MM.1S (cell line): ENCODE data around the gene SLC4A8.

Experiments
- DNase-seq: peaks from one replicate; pipeline ENCODE4 v3.0.0-alpha.2; 2015
- H2AFZ ChIP-seq: fragments of 300-600 bp; sonication (generic); 2 replicates; pipeline ENCODE4 v1.6.0; 2016; ENCODE audit warnings: antibody characterized with exemption, low read length
- H3F3A ChIP-seq: fragments of 300-600 bp; sonication (generic); 2 replicates; pipeline ENCODE4 v1.6.1; 2016; ENCODE audit warnings: mild to moderate bottlenecking, antibody characterized with exemption, low read length, moderate library complexity, mixed read lengths; ENCODE audit not compliant: insufficient read depth
- H3K27ac ChIP-seq: fragments of 300-600 bp; sonication (generic); 2 replicates; pipeline ENCODE4 v1.5.1; 2016; ENCODE audit warnings: mild to moderate bottlenecking, low read length
- H3K27me3 ChIP-seq: fragments of 300-600 bp; sonication (generic); replicated peaks from 2 replicates; pipeline ENCODE4 v1.6.0; 2016; ENCODE audit warnings: low read length; ENCODE audit not compliant: insufficient read depth
- H3K36me3 ChIP-seq: fragments of 300-600 bp; sonication (generic); replicated peaks from 2 replicates; pipeline ENCODE4 v1.6.1; 2016; ENCODE audit warnings: mild to moderate bottlenecking, low read length, mixed read lengths; ENCODE audit not compliant: insufficient read depth
- H3K4me1 ChIP-seq: fragments of 300-600 bp; sonication (generic); 2 replicates; pipeline ENCODE4 v1.6.1; 2016; ENCODE audit warnings: low read length, mixed read lengths
- H3K4me2 ChIP-seq: fragments of 300-600 bp; sonication (generic); 2 replicates; pipeline ENCODE4 v1.6.0; 2016; ENCODE audit warnings: low read depth, low read length
- H3K4me3 ChIP-seq: fragments of 300-600 bp; sonication (generic); 2 replicates; pipeline ENCODE4 v1.5.1; 2016; ENCODE audit warnings: low read length, mixed read lengths
- H3K79me2 ChIP-seq: fragments of 300-600 bp; sonication (generic); 2 replicates; pipeline ENCODE4 v1.6.1; 2016; ENCODE audit warnings: mixed run types, low read length, mixed read lengths
- H3K9ac ChIP-seq: fragments of 300-600 bp; sonication (generic); 2 replicates; pipeline ENCODE4 v1.6.1; 2016; ENCODE audit warnings: low read length, mixed read lengths
- H3K9me2 ChIP-seq: fragments of 300-600 bp; sonication (generic); replicated peaks from 2 replicates; pipeline ENCODE4 v1.6.1; 2016; ENCODE audit warnings: mild to moderate bottlenecking, low read length, mixed read lengths; ENCODE audit not compliant: insufficient read depth
- H3K9me3 ChIP-seq: fragments of 300-600 bp; sonication (generic); replicated peaks from 2 replicates; pipeline ENCODE4 v1.6.1; 2016; ENCODE audit warnings: mild to moderate bottlenecking, low read length, mixed read lengths; ENCODE audit not compliant: insufficient read depth
- H4K20me1 ChIP-seq: fragments of 300-600 bp; sonication (generic); 2 replicates; pipeline ENCODE4 v1.6.1; 2016; ENCODE audit warnings: mild to moderate bottlenecking, low read length, moderate library complexity, mixed read lengths; ENCODE audit not compliant: insufficient read depth
- EZH2 ChIP-seq: fragments of 300-600 bp; sonication (generic); optimal IDR thresholded peaks from 2 replicates; pipeline ENCODE3; 2017; ENCODE audit warnings: low read depth, mild to moderate bottlenecking, antibody characterized with exemption, low read length, mixed read lengths
- EZH2phosphoT487 ChIP-seq: fragments of 300-600 bp; sonication (generic); IDR thresholded peaks from 2 replicates; pipeline ENCODE4 v1.6.1; 2018; ENCODE audit warnings: antibody characterized with exemption, low read length
- TF ChIP-seq, protein P1 (sequence below): fragments of 300-600 bp; sonication (generic); IDR thresholded peaks from 2 replicates; pipeline ENCODE4 v1.5.1; 2016; ENCODE audit warnings: antibody characterized with exemption, low read length, mixed read lengths

The SLC4A8 gene

DNA sequence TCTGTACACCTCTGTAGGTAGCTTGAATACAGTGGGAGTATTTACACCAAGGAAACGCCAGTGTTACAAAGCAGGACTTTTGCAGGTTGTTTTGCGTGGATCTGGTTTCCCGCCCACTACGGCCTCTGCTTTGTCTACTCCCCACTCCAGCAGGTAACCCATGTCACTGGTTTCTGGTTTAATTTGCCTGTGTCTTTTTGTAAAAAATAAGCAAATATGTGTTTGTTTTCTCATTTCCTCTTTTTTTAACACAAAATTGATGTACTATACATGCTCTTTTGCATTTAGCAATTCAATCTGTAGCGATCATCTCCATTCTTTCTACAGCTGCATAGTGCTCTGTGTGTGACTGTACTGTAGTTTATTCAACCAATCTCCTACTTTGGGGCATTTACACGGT is 123.0 kb downstream of the SLC4A8 start:
- H3K9ac ChIP-seq, result no peak overlapping the region
- H3K9me2 ChIP-seq, result no peaks in the 10 kb centered on the region
- no peak overlapping the region for H3K4me3 ChIP-seq
- H3K36me3 ChIP-seq, result no peaks in the 10 kb centered on the region
- H4K20me1 ChIP-seq, result no peaks in the 10 kb centered on the region
- H3K4me2 ChIP-seq, result no peak overlapping the region
- TF ChIP-seq EZH2phosphoT487 (no peak), EZH2 (no peak)
- TF ChIP-seq, protein P1, sequence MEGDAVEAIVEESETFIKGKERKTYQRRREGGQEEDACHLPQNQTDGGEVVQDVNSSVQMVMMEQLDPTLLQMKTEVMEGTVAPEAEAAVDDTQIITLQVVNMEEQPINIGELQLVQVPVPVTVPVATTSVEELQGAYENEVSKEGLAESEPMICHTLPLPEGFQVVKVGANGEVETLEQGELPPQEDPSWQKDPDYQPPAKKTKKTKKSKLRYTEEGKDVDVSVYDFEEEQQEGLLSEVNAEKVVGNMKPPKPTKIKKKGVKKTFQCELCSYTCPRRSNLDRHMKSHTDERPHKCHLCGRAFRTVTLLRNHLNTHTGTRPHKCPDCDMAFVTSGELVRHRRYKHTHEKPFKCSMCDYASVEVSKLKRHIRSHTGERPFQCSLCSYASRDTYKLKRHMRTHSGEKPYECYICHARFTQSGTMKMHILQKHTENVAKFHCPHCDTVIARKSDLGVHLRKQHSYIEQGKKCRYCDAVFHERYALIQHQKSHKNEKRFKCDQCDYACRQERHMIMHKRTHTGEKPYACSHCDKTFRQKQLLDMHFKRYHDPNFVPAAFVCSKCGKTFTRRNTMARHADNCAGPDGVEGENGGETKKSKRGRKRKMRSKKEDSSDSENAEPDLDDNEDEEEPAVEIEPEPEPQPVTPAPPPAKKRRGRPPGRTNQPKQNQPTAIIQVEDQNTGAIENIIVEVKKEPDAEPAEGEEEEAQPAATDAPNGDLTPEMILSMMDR, result no peak
- H3K4me1 ChIP-seq, result no peaks in the 10 kb centered on the region
- H3K9me3 ChIP-seq, result no peaks in the 10 kb centered on the region
- H3F3A ChIP-seq, result no peaks in the 10 kb centered on the region
- H2AFZ ChIP-seq, result no peak overlapping the region
- DNase-seq, result no peak
- H3K27ac ChIP-seq, result no peak overlapping the region
- H3K79me2 ChIP-seq, result no peaks in the 10 kb centered on the region
- H3K27me3 ChIP-seq, result no peaks in the 10 kb centered on the region

DNA sequence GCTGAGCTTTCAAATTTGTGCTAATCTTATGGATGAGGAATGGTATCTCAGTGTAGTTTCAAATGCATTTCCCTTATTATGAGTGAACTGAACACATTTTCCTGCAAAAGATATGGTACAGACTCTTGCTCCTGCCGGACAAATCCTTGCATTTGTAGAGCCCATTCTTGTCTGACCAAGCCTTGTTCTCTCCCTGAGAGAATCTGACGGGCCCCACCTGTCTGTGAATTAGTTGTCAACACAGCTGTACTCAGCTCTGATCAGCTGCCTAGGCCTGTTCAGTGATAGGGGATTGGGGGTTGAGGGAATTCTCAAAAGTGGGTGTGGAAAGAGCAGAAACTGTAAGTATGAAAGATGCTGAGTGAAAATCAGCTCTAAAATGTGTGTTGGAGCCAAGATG is 123.6 kb downstream of the SLC4A8 start:
- Histone ChIP-seq H3K4me2 (no peak overlapping the region), H3K9me2 (no peaks in the 10 kb centered on the region), H3K36me3 (no peaks in the 10 kb centered on the region), H3K9ac (no peak overlapping the region), H4K20me1 (no peaks in the 10 kb centered on the region), H3K4me3 (no peak overlapping the region), H3F3A (no peaks in the 10 kb centered on the region), H2AFZ (no peak overlapping the region), H3K27me3 (no peaks in the 10 kb centered on the region), H3K79me2 (no peaks in the 10 kb centered on the region), H3K4me1 (no peaks in the 10 kb centered on the region), H3K9me3 (no peaks in the 10 kb centered on the region), H3K27ac (no peak overlapping the region)
- TF ChIP-seq, protein P1, result no peak
- TF ChIP-seq EZH2, result no peak
- no peak for TF ChIP-seq EZH2phosphoT487
- DNase-seq, result no peak

DNA sequence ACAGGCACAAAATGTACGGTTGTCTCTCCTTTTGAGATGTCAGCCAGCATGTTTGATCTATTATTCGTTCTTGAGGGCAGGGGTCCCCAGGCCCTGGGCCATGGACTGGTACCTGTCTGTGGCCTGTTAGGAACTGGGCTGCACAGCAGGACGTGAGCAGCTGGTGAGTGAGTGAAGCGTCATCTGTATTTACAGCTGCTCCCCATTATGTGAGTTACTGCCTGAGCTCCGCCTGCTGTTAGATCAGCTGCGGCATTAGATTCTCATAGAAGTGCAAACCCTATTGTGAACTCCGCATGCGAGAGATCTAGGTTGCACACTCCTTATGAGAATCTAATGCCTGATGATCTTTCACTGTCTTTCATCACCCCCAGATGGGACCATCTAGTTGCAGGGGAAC is 125.0 kb downstream of the SLC4A8 start:
- no peaks in the 10 kb centered on the region for H3K9me2 ChIP-seq
- H3K27ac ChIP-seq, result no peak overlapping the region
- H3K4me3 ChIP-seq, result no peak overlapping the region
- no peak for DNase-seq
- no peak overlapping the region for H2AFZ ChIP-seq
- no peaks in the 10 kb centered on the region for H3K36me3 ChIP-seq
- no peak for TF ChIP-seq EZH2phosphoT487
- TF ChIP-seq, protein P1, result no peak
- no peak for TF ChIP-seq EZH2
- no peak overlapping the region for H3K9ac ChIP-seq
- no peaks in the 10 kb centered on the region for H3F3A ChIP-seq
- no peaks in the 10 kb centered on the region for H3K4me1 ChIP-seq
- H3K27me3 ChIP-seq, result no peaks in the 10 kb centered on the region
- H4K20me1 ChIP-seq, result no peaks in the 10 kb centered on the region
- H3K9me3 ChIP-seq, result no peaks in the 10 kb centered on the region
- H3K4me2 ChIP-seq, result no peak overlapping the region
- no peaks in the 10 kb centered on the region for H3K79me2 ChIP-seq
